Mesodermal cell (in vitro differentiated cells): ENCODE results near the gene ZC3H12D.

Source experiments
- H3K27ac ChIP-seq: 2 replicates; pipeline ENCODE4 v1.7.0; 2013; ENCODE audit warnings: mild to moderate bottlenecking, low read depth, low read length, moderate library complexity; ENCODE audit not compliant: severe bottlenecking
- H3K36me3 ChIP-seq: 2 replicates; pipeline ENCODE4 v1.7.1; 2013; ENCODE audit warnings: mild to moderate bottlenecking, low read length, moderate library complexity; ENCODE audit not compliant: control insufficient read depth, insufficient read depth
- H3K4me1 ChIP-seq: one replicate; pipeline ENCODE4 v1.7.1; 2013; ENCODE audit warnings: mild to moderate bottlenecking, low read length; ENCODE audit not compliant: insufficient read depth, control insufficient read depth, poor library complexity, severe bottlenecking
- H3K4me3 ChIP-seq: 2 replicates; pipeline ENCODE4 v1.7.0; 2013; ENCODE audit warnings: low read length, control low read depth, mild to moderate bottlenecking; ENCODE audit not compliant: insufficient read depth, poor library complexity, severe bottlenecking; ENCODE audit errors: extremely low read depth
- H3K9me3 ChIP-seq: 2 replicates; pipeline ENCODE4 v1.7.1; 2013; ENCODE audit warnings: mild to moderate bottlenecking, low read length, moderate library complexity; ENCODE audit not compliant: control insufficient read depth
- WGBS, 2 experiments: methylation state at CpG; one replicate each; pipeline ENCODE4 v1.1.5; 2013; ENCODE audit warnings: missing lambda C conversion rate in 2 of 2; ENCODE audit not compliant: insufficient coverage in 2 of 2; 5-methylcytosine and 5-hydroxymethylcytosine counted together

Gene ZC3H12D

DNA sequence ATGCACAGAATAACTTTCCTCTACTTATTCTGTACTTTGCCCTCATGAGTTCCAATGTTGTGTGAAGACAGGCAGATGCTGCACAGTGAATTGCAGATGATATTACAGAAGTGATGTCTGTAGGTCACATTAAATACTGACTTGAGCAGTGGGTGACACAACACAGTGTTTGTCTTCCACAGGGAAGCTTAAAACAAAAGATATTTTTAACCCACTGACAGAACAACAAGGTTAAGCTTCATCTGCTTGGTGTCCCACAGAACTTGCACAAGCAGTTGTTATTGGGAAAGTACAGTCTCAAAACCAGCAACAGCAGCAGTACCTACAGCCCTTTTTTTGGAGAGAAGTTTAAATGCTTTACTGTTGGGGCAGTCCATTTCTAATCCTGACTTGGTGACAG lies 74.3 kb downstream of the ZC3H12D start:
- Histone ChIP-seq H3K4me3 (no peak overlapping the region), H3K36me3 (peaks cover 50% of the 10 kb centered on the region), H3K27ac (no peak overlapping the region), H3K9me3 (no peaks in the 10 kb centered on the region), H3K4me1 (no peaks in the 10 kb centered on the region)

DNA sequence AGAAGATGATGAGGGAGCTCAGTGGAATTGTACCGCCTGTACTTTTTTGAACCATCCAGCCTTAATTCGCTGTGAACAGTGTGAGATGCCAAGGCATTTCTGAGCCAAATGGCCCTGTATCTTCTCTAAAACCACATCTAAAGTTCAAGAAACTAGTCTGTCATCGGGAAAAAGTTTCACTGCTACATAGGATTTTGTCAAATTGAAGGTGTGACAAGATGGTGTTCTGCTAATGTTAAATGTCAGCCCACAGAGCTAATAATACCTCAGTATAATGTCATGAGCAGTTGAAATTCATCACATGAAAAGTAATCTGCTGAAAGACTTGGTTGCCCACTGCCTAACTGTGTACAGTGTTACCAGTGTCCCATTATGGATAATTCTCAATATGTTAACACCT lies 75.2 kb downstream of the ZC3H12D start:
- Histone ChIP-seq H3K4me3 (no peak overlapping the region), H3K36me3 (peaks cover 50% of the 10 kb centered on the region), H3K27ac (no peak overlapping the region), H3K4me1 (no peaks in the 10 kb centered on the region), H3K9me3 (no peaks in the 10 kb centered on the region)
- 100% methylated on average over 1 to 2 of the region's 3 CpGs for WGBS, 2 experiments

- Histone ChIP-seq H3K36me3 (peaks cover 63% of the 10 kb centered on the region), H3K9me3 (no peaks in the 10 kb centered on the region), H3K4me1 (no peaks in the 10 kb centered on the region), H3K27ac (no peak overlapping the region), H3K4me3 (no peak overlapping the region)
- WGBS, 2 experiments = 94 to 100% methylated on average over 1 to 3 of the region's 5 CpGs
Measured at GRCh38 chr6:149405823-149406765, 78.7 kb downstream of the ZC3H12D start.

DNA sequence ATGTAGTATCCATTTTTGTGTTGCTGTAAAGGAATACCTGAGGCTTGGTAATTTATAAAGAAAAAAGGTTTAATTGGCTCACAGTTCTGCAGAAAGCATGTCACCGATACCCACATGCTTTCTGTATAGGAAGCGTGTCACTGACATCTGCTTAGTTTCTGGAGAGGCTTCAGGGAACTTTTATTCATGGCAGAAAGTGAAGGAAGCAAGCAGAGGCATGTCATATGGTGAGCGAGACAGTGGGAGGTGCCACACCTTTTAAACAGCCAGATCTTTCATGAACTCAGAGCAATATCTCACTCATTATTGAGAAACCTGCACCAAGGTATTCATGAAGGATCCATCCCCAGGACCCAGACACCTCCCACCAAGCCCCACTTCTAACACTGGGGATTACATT lies 81.3 kb downstream of the ZC3H12D start:
- Histone ChIP-seq H3K27ac (no peak overlapping the region), H3K4me3 (no peak overlapping the region), H3K36me3 (peaks cover 54% of the 10 kb centered on the region), H3K4me1 (no peaks in the 10 kb centered on the region), H3K9me3 (no peaks in the 10 kb centered on the region)
- 93 to 100% methylated on average over 2 of the region's 3 CpGs for WGBS, 2 experiments

DNA sequence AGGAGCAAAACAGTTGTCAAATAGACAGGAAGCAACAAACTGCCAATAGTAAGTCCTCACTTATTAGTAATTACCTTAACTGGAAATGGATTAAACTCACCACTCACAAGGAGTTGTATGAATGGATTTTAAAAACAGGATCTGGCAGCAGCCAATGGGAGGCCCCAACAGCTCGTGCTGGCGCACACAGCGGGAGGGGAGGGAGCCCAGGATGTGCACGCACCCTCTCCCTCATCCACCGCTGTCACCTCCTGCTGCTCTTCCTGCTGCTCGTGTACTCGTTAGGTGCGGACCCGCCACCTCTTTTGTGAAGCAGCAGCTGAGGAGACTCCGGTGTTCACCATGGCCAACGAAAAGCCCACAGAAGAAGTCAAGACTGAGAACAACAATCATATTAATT lies 84.8 kb downstream of the ZC3H12D start, which contains the start of gene SUMO4:
SUMO4 (plus strand) TSS at position 213 of the 400 bp plus-strand sequence; CDS start at position 343, 130 bp downstream.
- no peaks in the 10 kb centered on the region for H3K4me1 ChIP-seq
- no peak within 1 kb of the TSS for H3K4me3 ChIP-seq
- H3K27ac ChIP-seq = no peak within 1 kb of the TSS
- H3K36me3 ChIP-seq = peaks cover 59% of the 10 kb centered on the region
- WGBS, 2 experiments = 89 to 96% methylated on average over 5 to 10 of the region's 11 CpGs
- no peaks in the 10 kb centered on the region for H3K9me3 ChIP-seq

GRCh38 chr6:149397384-149397783 lies 87.4 kb downstream of the ZC3H12D start:
- WGBS, 2 experiments = 97 to 100% methylated on average over 3 to 4 of the region's 6 CpGs
- H3K27ac ChIP-seq = no peak overlapping the region
- H3K36me3 ChIP-seq = peaks cover 47% of the 10 kb centered on the region
- H3K4me1 ChIP-seq = no peaks in the 10 kb centered on the region
- no peaks in the 10 kb centered on the region for H3K9me3 ChIP-seq
- no peak overlapping the region for H3K4me3 ChIP-seq
